H1 (cell line): ENCODE data around the gene GMIP. TPM values are rescaled to one million over a fixed set of nuclear protein-coding genes. Genes with fewer than 3 reads are reported as not detected.

ENCODE experiments used
- BACH1 ChIP-seq: IDR thresholded peaks from 2 replicates; pipeline ENCODE4 v1.6.1; 2012; ENCODE audit warnings: low read length, improper control_type of control experiment
- CTBP2 ChIP-seq: IDR thresholded peaks from 2 replicates; pipeline ENCODE4 v1.7.0; 2011; ENCODE audit warnings: borderline replicate concordance, mild to moderate bottlenecking, moderate library complexity, mixed read lengths, low read length; ENCODE audit not compliant: insufficient read depth, insufficient read length
- JUND ChIP-seq: IDR thresholded peaks from 2 replicates; pipeline ENCODE4 v1.6.1; 2011; ENCODE audit warnings: mild to moderate bottlenecking, improper control_type of control experiment, low read length
- KDM5A ChIP-seq: fragments of 200-600 bp; IDR thresholded peaks from 2 replicates; pipeline ENCODE4 v1.7.1; 2012; ENCODE audit warnings: mild to moderate bottlenecking, low read length, inconsistent platforms, mixed read lengths
- MAFK ChIP-seq: IDR thresholded peaks from 2 replicates; pipeline ENCODE4 v1.6.1; 2012; ENCODE audit warnings: low read depth, mild to moderate bottlenecking, improper control_type of control experiment, low read length
- SUZ12 ChIP-seq: fragments of 200-600 bp; sonication (generic); IDR thresholded peaks from 2 replicates; pipeline ENCODE4 v1.6.1; 2012; ENCODE audit warnings: mild to moderate bottlenecking, inconsistent platforms, low read length, moderate library complexity, mixed read lengths
- polyA plus RNA-seq, 7 experiments: library from polyadenylated mRNA; depleted of rRNA in 3 of 7; stranded (reverse) in 5 of 7; unstranded in 2 of 7; fragments of >200 nt in 5 of 7; fragments of 200-250 nt in 2 of 7; gene quantifications; 1 replicate in 5 of 7; 2 replicates in 1 of 7; 4 replicates in 1 of 7; pipeline versions ENCODE4 v1.2.1 to v1.2.3, GENCODE V29; 2011 to 2013; ENCODE audit warnings: missing spikeins in 2 of 7, mixed read lengths in 2 of 7
- total RNA-seq: library from RNA; stranded (reverse); fragmentation: NEBNext Ultra II Directional; extraction: Animal tissue kit (Norgen Biotek cat#: 25700); gene quantifications from 2 replicates; pipeline ENCODE4 v1.2.1, GENCODE V29; 2021
- TF ChIP-seq, protein P1 (sequence below): IDR thresholded peaks from 2 replicates; pipeline ENCODE4 v1.6.1; 2012; ENCODE audit warnings: low read length, inconsistent platforms

Gene GMIP
- total and polyA plus RNA-seq, 2 of the 8 experiments (the other 6 are each of a cell fraction or from before 2014, with no cell fraction given): 5.7 to 18.1 TPM

- no peak for TF ChIP-seq MAFK
- TF ChIP-seq KDM5A: no peak
- no peak for TF ChIP-seq JUND
- TF ChIP-seq CTBP2: no peak
- no peak for TF ChIP-seq SUZ12
- no peak for TF ChIP-seq BACH1
- TF ChIP-seq, protein P1, sequence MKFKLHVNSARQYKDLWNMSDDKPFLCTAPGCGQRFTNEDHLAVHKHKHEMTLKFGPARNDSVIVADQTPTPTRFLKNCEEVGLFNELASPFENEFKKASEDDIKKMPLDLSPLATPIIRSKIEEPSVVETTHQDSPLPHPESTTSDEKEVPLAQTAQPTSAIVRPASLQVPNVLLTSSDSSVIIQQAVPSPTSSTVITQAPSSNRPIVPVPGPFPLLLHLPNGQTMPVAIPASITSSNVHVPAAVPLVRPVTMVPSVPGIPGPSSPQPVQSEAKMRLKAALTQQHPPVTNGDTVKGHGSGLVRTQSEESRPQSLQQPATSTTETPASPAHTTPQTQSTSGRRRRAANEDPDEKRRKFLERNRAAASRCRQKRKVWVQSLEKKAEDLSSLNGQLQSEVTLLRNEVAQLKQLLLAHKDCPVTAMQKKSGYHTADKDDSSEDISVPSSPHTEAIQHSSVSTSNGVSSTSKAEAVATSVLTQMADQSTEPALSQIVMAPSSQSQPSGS: no peak
Observed at GRCh38 chr19:19602136-19602712, 41.2 kb downstream of the GMIP start (continued).
